ENCODE results near the gene ULBP1.

ULBP1 gene

DNA sequence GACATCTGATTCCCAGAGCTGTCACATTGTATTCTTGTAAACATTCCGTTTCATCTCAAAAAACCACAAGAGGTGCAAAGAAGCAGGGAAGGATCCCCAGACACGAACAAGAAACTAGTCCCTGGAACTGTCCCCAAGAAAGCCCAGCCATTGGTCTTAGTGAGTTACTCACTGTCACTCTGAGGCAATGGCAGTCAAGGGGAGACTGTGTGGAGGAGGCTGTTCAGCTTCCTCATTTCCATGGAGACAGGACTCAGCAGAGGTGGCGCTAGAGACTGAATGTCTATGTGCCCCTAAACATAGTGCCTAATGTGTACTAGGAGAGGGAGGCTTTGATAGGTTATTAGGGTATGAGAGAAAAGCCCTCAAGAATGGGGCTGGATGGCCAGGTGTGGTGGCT is 11.1 kb downstream of the ULBP1 start:
- no peak overlapping the region for H3K27ac ChIP-seq
- DNase-seq: no peak
- H3K9me3 ChIP-seq: no peaks in the 10 kb centered on the region
- H3K4me3 ChIP-seq: no peak overlapping the region
- peaks cover 0 to 49% of the 10 kb centered on the region in 2 donors for H3K27me3 ChIP-seq
- no peaks in the 10 kb centered on the region for H3K36me3 ChIP-seq
- intact Hi-C loops (cut with DNase I; ENCODE audit: low total_unique reads): no loop called here
- H3K4me1 ChIP-seq: no peaks in the 10 kb centered on the region
- TF ChIP-seq, protein P1, sequence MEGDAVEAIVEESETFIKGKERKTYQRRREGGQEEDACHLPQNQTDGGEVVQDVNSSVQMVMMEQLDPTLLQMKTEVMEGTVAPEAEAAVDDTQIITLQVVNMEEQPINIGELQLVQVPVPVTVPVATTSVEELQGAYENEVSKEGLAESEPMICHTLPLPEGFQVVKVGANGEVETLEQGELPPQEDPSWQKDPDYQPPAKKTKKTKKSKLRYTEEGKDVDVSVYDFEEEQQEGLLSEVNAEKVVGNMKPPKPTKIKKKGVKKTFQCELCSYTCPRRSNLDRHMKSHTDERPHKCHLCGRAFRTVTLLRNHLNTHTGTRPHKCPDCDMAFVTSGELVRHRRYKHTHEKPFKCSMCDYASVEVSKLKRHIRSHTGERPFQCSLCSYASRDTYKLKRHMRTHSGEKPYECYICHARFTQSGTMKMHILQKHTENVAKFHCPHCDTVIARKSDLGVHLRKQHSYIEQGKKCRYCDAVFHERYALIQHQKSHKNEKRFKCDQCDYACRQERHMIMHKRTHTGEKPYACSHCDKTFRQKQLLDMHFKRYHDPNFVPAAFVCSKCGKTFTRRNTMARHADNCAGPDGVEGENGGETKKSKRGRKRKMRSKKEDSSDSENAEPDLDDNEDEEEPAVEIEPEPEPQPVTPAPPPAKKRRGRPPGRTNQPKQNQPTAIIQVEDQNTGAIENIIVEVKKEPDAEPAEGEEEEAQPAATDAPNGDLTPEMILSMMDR (IDR thresholded peaks at IDR 0.05): no peak

DNA sequence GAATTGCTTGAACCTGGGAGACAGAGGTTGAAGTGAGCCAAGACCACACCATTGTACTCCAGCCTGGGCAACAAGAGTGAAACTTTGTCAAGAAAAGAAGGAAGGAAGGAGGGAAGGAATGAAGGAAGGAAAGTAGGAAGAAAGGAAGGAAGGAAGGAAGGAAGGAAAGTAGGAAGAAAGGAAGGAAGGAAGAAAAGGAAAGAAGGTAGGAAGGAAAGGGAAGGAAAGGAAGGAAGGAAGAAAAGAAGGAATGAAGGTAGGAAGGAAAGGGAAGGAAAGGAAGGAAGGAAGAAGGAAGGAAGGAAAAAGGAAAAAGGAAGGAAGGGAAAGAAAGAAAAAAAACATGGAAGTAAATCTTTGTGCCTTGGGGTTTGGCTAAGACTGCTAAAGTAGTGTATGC is 11.7 kb downstream of the ULBP1 start:
- TF ChIP-seq, protein P1 (IDR thresholded peaks at IDR 0.05): no peak
- Histone ChIP-seq H3K9me3 (no peaks in the 10 kb centered on the region), H3K27me3 (peaks cover 0 to 47% of the 10 kb centered on the region in 2 donors), H3K27ac (no peak overlapping the region), H3K36me3 (no peaks in the 10 kb centered on the region), H3K4me1 (no peaks in the 10 kb centered on the region), H3K4me3 (no peak overlapping the region)
- intact Hi-C loops (cut with DNase I; ENCODE audit: low total_unique reads): no loop called here
- no peak for DNase-seq

DNA sequence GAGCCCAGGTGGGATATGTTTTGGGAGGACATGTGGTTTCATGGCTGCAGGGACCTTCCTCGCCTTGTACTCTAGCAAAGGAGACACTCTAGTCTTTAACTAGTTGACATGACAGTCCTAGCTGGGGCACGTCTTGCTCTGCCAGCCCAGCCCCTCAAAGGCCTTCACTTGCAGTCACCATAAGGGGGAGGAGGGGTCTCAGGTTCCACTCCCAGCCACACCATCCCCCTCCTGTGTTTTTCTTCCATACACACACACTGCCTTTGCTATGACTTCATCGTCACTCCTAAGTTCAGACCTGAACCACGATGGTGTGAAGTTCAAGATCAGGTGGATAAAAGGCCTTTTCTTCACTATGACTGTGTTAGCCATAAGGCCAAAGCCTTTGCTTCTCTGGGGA is 13.5 kb downstream of the ULBP1 start:
- Histone ChIP-seq H3K27me3 (peaks cover 0 to 50% of the 10 kb centered on the region in 2 donors), H3K27ac (no peak overlapping the region), H3K36me3 (no peaks in the 10 kb centered on the region), H3K9me3 (no peaks in the 10 kb centered on the region), H3K4me1 (no peaks in the 10 kb centered on the region), H3K4me3 (no peak overlapping the region)
- TF ChIP-seq, protein P1 (IDR thresholded peaks at IDR 0.05): no peak
- intact Hi-C loops (cut with DNase I; ENCODE audit: low total_unique reads): no loop called here
- DNase-seq: no peak

DNA sequence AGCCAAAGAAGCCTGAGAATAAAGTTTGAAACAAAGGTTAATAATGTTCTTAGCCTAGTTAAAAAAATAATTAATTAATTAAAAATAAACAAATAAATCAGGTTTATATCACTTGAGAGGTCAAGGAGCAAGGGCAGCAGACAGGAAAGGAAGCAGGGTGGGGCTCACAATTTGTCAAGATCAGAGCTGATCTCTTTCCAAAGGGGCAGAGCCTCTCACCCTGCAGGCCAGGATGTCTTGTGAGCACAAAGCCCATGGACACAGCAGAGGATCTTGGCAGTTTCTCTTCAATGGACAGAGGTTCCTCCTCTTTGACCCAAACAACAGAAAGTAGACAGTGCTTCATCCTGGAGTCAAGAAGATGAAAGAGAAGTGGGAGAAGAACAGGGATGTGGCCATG is 14.9 kb downstream of the ULBP1 start:
- no peak overlapping the region for H3K27ac ChIP-seq
- TF ChIP-seq, protein P1 (IDR thresholded peaks at IDR 0.05): no peak
- intact Hi-C loops (cut with DNase I; ENCODE audit: low total_unique reads): no loop called here
- no peak overlapping the region for H3K4me3 ChIP-seq
- no peaks in the 10 kb centered on the region for H3K9me3 ChIP-seq
- H3K4me1 ChIP-seq: no peaks in the 10 kb centered on the region
- H3K36me3 ChIP-seq: no peaks in the 10 kb centered on the region
- H3K27me3 ChIP-seq: peaks cover 0 to 59% of the 10 kb centered on the region in 2 donors
- no peak for DNase-seq

DNA sequence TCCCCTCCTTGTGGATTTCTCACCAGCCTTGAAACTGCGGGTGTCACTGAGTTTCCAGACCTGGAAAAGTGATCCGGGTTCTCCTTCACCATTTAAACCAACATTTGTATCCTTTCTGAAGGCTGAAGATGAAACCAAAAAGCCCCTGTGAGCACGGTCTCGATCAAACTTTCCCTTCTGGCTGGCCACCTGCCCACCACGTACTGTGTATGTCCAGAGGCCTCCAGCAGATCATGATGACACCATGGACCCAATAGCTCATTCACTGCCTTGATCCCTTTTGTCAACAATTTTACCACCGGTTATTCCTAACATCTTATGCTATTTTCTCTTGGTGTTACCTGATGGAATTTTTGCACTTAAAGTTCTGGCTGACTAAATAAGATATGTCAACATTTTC is 15.6 kb downstream of the ULBP1 start:
- H3K27me3 ChIP-seq: peaks cover 0 to 52% of the 10 kb centered on the region in 2 donors
- H3K36me3 ChIP-seq: no peaks in the 10 kb centered on the region
- no peaks in the 10 kb centered on the region for H3K4me1 ChIP-seq
- no peak overlapping the region for H3K27ac ChIP-seq
- no peaks in the 10 kb centered on the region for H3K9me3 ChIP-seq
- no peak overlapping the region for H3K4me3 ChIP-seq
- TF ChIP-seq, protein P1 (IDR thresholded peaks at IDR 0.05): no peak
- peak in 1 of 2 donors; percentile 27 for DNase-seq
- intact Hi-C loops (cut with DNase I; ENCODE audit: low total_unique reads): no loop called here

- DNase-seq: peak in 1 of 2 donors; percentile 24
- intact Hi-C loops (cut with DNase I; ENCODE audit: low total_unique reads): no loop called here
- peaks cover 0 to 78% of the 10 kb centered on the region in 2 donors for H3K27me3 ChIP-seq
- TF ChIP-seq, protein P1 (IDR thresholded peaks at IDR 0.05): no peak
- H3K27ac ChIP-seq: no peak overlapping the region
- H3K4me1 ChIP-seq: no peaks in the 10 kb centered on the region
- no peaks in the 10 kb centered on the region for H3K36me3 ChIP-seq
- no peak overlapping the region for H3K4me3 ChIP-seq
- peaks cover 0 to 13% (median 6%) of the 10 kb centered on the region in 3 donors for H3K9me3 ChIP-seq
These were observed 19.4 kb downstream of the ULBP1 start for GRCh38 chr6:149983145-149983544.

All from tibial artery (tissue), 4 donors.